Mesothelial cell of epicardium (in vitro differentiated cells): ENCODE data around the gene RRP15. TPM values are rescaled to one million over a fixed set of nuclear protein-coding genes. Genes with fewer than 3 reads are reported as not detected.
A peak's percentile ranks its signal among the peaks of the same experiment; 100 is the strongest.

ENCODE experiments used
- DNase-seq, 2 experiments: peaks; one replicate each; pipeline ENCODE4 v3.0.0; 2021; ENCODE audit warnings: low spot score in 2 of 2; ENCODE audit not compliant: unreplicated experiment in 2 of 2
- H3K27ac Mint-ChIP-seq: 2 replicates; pipeline ENCODE4 v1.8.0; 2021; ENCODE audit warnings: mixed read lengths
- H3K27me3 Mint-ChIP-seq: 2 replicates; pipeline ENCODE4 v1.8.0; 2021; ENCODE audit warnings: low read depth, mixed read lengths
- H3K36me3 Mint-ChIP-seq: 2 replicates; pipeline ENCODE4 v1.8.0; 2021; ENCODE audit warnings: mixed read lengths
- H3K4me1 Mint-ChIP-seq: 2 replicates; pipeline ENCODE4 v1.8.0; 2021; ENCODE audit warnings: mixed read lengths
- H3K4me3 Mint-ChIP-seq: 2 replicates; pipeline ENCODE4 v1.8.0; 2021; ENCODE audit warnings: mild to moderate bottlenecking, moderate library complexity, mixed read lengths
- H3K9me3 Mint-ChIP-seq: 2 replicates; pipeline ENCODE4 v1.8.0; 2021; ENCODE audit warnings: mixed read lengths
- total RNA-seq: library from RNA; stranded (reverse); gene quantifications from 3 replicates; pipeline ENCODE4 v1.2.1, GENCODE V29; 2021
- TF ChIP-seq, protein P1 (sequence below): fragments of 200-600 bp; sonication (generic); IDR thresholded peaks from one replicate; pipeline ENCODE4 v1.5.0; 2021; ENCODE audit warnings: antibody characterized with exemption; ENCODE audit not compliant: unreplicated experiment

Gene RRP15
- total RNA-seq, 1 donor from 2014 or later: 27.5 TPM

- H3K9me3 Mint-ChIP-seq: no peaks in the 10 kb centered on the region
- no peaks in the 10 kb centered on the region for H3K36me3 Mint-ChIP-seq
- peak overlapping the region; percentile 87 for H3K27ac Mint-ChIP-seq
- H3K4me3 Mint-ChIP-seq: no peak overlapping the region
- peaks cover 49% of the 10 kb centered on the region for H3K4me1 Mint-ChIP-seq
- peaks cover 7% of the 10 kb centered on the region for H3K27me3 Mint-ChIP-seq
- DNase-seq: no peak
- TF ChIP-seq, protein P1, sequence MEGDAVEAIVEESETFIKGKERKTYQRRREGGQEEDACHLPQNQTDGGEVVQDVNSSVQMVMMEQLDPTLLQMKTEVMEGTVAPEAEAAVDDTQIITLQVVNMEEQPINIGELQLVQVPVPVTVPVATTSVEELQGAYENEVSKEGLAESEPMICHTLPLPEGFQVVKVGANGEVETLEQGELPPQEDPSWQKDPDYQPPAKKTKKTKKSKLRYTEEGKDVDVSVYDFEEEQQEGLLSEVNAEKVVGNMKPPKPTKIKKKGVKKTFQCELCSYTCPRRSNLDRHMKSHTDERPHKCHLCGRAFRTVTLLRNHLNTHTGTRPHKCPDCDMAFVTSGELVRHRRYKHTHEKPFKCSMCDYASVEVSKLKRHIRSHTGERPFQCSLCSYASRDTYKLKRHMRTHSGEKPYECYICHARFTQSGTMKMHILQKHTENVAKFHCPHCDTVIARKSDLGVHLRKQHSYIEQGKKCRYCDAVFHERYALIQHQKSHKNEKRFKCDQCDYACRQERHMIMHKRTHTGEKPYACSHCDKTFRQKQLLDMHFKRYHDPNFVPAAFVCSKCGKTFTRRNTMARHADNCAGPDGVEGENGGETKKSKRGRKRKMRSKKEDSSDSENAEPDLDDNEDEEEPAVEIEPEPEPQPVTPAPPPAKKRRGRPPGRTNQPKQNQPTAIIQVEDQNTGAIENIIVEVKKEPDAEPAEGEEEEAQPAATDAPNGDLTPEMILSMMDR: no peak
These were observed 62.2 kb downstream of the RRP15 start for GRCh38 chr1:218347336-218347722.

DNA sequence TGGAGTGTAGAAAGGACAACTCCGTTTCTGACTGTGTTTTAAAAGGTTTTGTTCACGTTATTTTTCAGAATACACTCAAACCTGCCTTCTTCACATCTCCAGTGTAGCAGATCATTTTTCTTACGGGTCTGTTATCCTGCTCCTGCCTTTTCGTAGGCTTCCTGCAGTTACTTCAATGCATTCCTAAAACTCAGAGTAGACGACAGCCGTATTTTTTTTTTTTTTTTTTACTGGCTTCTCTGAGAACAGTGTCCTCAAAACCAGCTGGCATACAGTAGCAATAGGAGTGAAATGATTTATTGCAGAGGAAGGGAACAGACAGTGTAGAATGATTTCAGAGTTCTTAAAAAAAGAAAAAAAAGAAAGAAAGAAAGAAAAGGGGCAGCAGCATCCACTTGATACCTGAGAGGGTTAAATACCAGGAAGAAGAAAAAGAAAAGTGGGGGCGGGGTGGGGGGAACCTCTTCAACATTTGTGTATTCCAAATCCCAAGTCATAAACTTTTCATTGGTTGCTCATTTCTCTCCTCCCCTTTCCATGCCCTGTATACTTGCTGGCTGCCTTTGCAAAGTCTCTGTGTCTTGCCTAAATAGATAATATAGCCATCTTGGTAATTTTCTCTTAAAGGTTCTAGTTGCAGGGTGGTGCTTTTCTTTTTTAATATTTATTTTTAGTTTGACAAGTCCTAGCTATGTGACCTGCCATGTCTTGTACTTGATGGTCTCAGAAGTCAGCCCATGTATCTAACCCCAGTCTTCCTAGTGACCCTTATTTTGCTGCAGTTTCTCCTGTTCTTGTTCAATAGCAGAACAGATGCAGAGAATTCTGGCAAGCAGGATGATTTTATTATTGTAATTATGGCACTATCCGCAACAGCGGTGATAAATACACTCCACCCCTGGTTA is 62.9 kb downstream of the RRP15 start:
- H3K27me3 Mint-ChIP-seq: peaks cover 3% of the 10 kb centered on the region
- H3K4me3 Mint-ChIP-seq: no peak overlapping the region
- TF ChIP-seq, protein P1: no peak
- H3K36me3 Mint-ChIP-seq: no peaks in the 10 kb centered on the region
- peak overlapping the region; percentile 87 for H3K27ac Mint-ChIP-seq
- H3K4me1 Mint-ChIP-seq: peaks cover 53% of the 10 kb centered on the region
- no peak for DNase-seq
- H3K9me3 Mint-ChIP-seq: no peaks in the 10 kb centered on the region

DNA sequence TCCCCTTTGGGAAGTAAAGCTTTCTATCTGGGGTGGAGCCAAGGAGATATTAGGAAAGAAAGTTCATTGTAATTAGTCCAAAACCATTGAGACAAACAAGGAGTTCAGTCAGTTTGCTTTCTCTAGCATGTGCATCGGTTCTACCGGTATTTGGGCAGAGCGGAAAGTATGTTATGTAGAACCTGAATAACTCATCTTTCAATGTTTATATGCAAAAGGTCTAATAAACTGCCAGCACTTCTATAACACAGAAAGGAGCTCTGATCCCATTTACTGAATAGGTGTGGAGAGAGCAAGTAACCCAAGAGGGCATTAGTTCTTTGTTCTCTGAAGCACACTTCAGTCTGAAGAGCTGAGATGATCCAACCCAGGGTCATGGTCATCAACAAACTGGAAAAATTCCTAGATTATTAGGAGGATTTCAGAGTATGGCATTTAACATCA is 63.6 kb downstream of the RRP15 start:
- H3K27ac Mint-ChIP-seq: peak overlapping the region; percentile 87
- H3K36me3 Mint-ChIP-seq: no peaks in the 10 kb centered on the region
- DNase-seq: no peak
- H3K27me3 Mint-ChIP-seq: no peaks in the 10 kb centered on the region
- no peaks in the 10 kb centered on the region for H3K9me3 Mint-ChIP-seq
- TF ChIP-seq, protein P1: no peak
- H3K4me3 Mint-ChIP-seq: no peak overlapping the region
- peaks cover 53% of the 10 kb centered on the region for H3K4me1 Mint-ChIP-seq

- Mint-ChIP-seq H3K4me3 (peak overlapping the region; percentile 58), H3K4me1 (peaks cover 57% of the 10 kb centered on the region)
These were observed 64.4 kb downstream of the RRP15 start for GRCh38 chr1:218349348-218350034.

GRCh38 chr1:218350035-218350525 is 65.0 kb downstream of the RRP15 start:
- Mint-ChIP-seq H3K36me3 (no peaks in the 10 kb centered on the region), H3K27ac (peak overlapping the region; percentile 81), H3K4me3 (peak overlapping the region; percentile 58), H3K9me3 (no peaks in the 10 kb centered on the region), H3K27me3 (no peaks in the 10 kb centered on the region), H3K4me1 (peaks cover 58% of the 10 kb centered on the region)
- no peak for DNase-seq
- TF ChIP-seq, protein P1: no peak

More at GRCh38 chr1:218349348-218350034, 64.4 kb downstream of the RRP15 start:
- Mint-ChIP-seq H3K9me3 (no peaks in the 10 kb centered on the region), H3K36me3 (no peaks in the 10 kb centered on the region), H3K27me3 (no peaks in the 10 kb centered on the region), H3K27ac (peak overlapping the region; percentile 86)
- DNase-seq: no peak
- TF ChIP-seq, protein P1: no peak
